A549 (cell line): ENCODE results near the gene SGCD. TPM values are rescaled to one million over a fixed set of nuclear protein-coding genes. Genes with fewer than 3 reads are reported as not detected.

Experiments used
- ATAC-seq, 2 experiments: fragments of 200-7000 bp in 1 of 2; fragments of >200 bp in 1 of 2; cut with Nextera tagmentation in 1 of 2; cut with Tn5 transposase in 1 of 2; 3 replicates each; pipeline versions ENCODE4 v1.8.0 to v1.9.1; 2018 to 2020; ENCODE audit warnings: mild to moderate bottlenecking in 1 of 2, moderate library complexity in 1 of 2
- CTCF ChIA-PET: fragments of 300-600 bp; sonication (Branson Sonifier 250); formaldehyde crosslinking; extraction: SDS; loops from one replicate; lab custom pipeline; 2021; ENCODE audit warnings: antibody characterized with exemption, inconsistent platforms; lab: Yijun Ruan, JAX
- POLR2A ChIA-PET: fragments of 350-600 bp; formaldehyde crosslinking; extraction: SDS; loops from one replicate; lab custom pipeline; 2021; ENCODE audit warnings: antibody characterized with exemption, inconsistent platforms; lab: Yijun Ruan, JAX
- DNase-seq, 2 experiments: peaks; one replicate each; pipeline versions ENCODE4 v3.0.0 to v3.0.0-alpha.2; 2011 to 2016; ENCODE audit warnings: low read depth in 1 of 2, low spot score in 1 of 2
- FAIRE-seq: peaks from 2 replicates; lab custom pipeline; 2011; peaks lifted over from hg19 to GRCh38; lab: Jason Lieb, UNC
- H3K27ac ChIP-seq, 2 experiments: fragments of >200 bp; sonication (Bioruptor Twin); formaldehyde crosslinking; 3 replicates each; pipeline ENCODE4 v1.5.1; 2016 to 2017
- H3K4me1 ChIP-seq: fragments of >200 bp; sonication (Bioruptor Twin); formaldehyde crosslinking; 3 replicates; pipeline ENCODE4 v1.6.1; 2016
- H3K4me2 ChIP-seq: fragments of >200 bp; sonication (Bioruptor Twin); formaldehyde crosslinking; 3 replicates; pipeline ENCODE4 v1.6.1; 2016
- H3K4me3 ChIP-seq: fragments of >200 bp; sonication (Bioruptor Twin); formaldehyde crosslinking; 3 replicates; pipeline ENCODE4 v1.5.1; 2016
- H3K9me3 ChIP-seq: fragments of >200 bp; sonication (Bioruptor Twin); formaldehyde crosslinking; 3 replicates; pipeline ENCODE4 v1.6.1; 2016
- BHLHE40 ChIP-seq: IDR thresholded peaks from 2 replicates; pipeline ENCODE4 v1.6.1; 2012; ENCODE audit warnings: low read depth, low read length, inconsistent platforms
- CBX8 ChIP-seq: fragments of 200-600 bp; sonication (generic); IDR thresholded peaks from 2 replicates; pipeline ENCODE4 v1.6.1; 2016
- CHD2 ChIP-seq: fragments of 150-350 bp; IDR thresholded peaks from 2 replicates; pipeline ENCODE4 v1.6.1; 2014; ENCODE audit warnings: low read length; ENCODE audit not compliant: partially characterized antibody
- CHD4 ChIP-seq: fragments of 200-600 bp; sonication (generic); IDR thresholded peaks from 2 replicates; pipeline ENCODE4 v1.6.1; 2016; ENCODE audit warnings: antibody characterized with exemption, mild to moderate bottlenecking, borderline replicate concordance
- CTCF ChIP-seq: fragments of >200 bp; sonication (Bioruptor Twin); formaldehyde crosslinking; IDR thresholded peaks from 3 replicates; pipeline ENCODE4 v1.5.1; 2016
- EHF ChIP-seq: fragments of 250-450 bp; sonication (Bioruptor Pico); IDR thresholded peaks from 2 replicates; pipeline ENCODE4 v1.5.0; 2020; ENCODE audit warnings: mild to moderate bottlenecking
- ELK1 ChIP-seq: fragments of 150-350 bp; IDR thresholded peaks from 2 replicates; pipeline ENCODE4 v1.6.1; 2014; ENCODE audit warnings: low read depth, mild to moderate bottlenecking, low read length
- FOSB ChIP-seq: fragments of 250-450 bp; sonication (Bioruptor Pico); IDR thresholded peaks from 2 replicates; pipeline ENCODE4 v1.5.0; 2020; ENCODE audit warnings: mild to moderate bottlenecking, moderate library complexity
- FOXS1 ChIP-seq: fragments of 250-450 bp; sonication (Bioruptor Pico); IDR thresholded peaks from 2 replicates; pipeline ENCODE4 v1.5.0; 2020; ENCODE audit warnings: mild to moderate bottlenecking, moderate library complexity
- GATA3 ChIP-seq: IDR thresholded peaks from 2 replicates; pipeline ENCODE4 v1.6.1; 2012; ENCODE audit warnings: borderline replicate concordance
- HDAC2 ChIP-seq: fragments of 200-600 bp; sonication (generic); IDR thresholded peaks from 2 replicates; pipeline ENCODE4 v1.6.1; 2016
- HES2 ChIP-seq: fragments of >200 bp; sonication (Bioruptor Twin); formaldehyde crosslinking; IDR thresholded peaks from 2 replicates; pipeline ENCODE4 v1.6.1; 2016
- HOXA7 ChIP-seq: fragments of 250-450 bp; sonication (Bioruptor Pico); IDR thresholded peaks from 2 replicates; pipeline ENCODE4 v1.5.0; 2020; ENCODE audit warnings: mild to moderate bottlenecking, moderate library complexity
- HOXB5 ChIP-seq: fragments of 250-450 bp; sonication (Bioruptor Pico); IDR thresholded peaks from 2 replicates; pipeline ENCODE4 v1.5.0; 2020; ENCODE audit warnings: mild to moderate bottlenecking, moderate library complexity
- KDM5A ChIP-seq: fragments of 200-600 bp; sonication (generic); IDR thresholded peaks from 2 replicates; pipeline ENCODE4 v1.6.1; 2016; ENCODE audit warnings: antibody characterized with exemption, mild to moderate bottlenecking
- MAFK ChIP-seq: fragments of 450-650 bp; IDR thresholded peaks from 2 replicates; pipeline ENCODE4 v1.6.1; 2014; ENCODE audit not compliant: partially characterized antibody
- MAZ ChIP-seq: fragments of 150-350 bp; IDR thresholded peaks from 2 replicates; pipeline ENCODE4 v1.6.1; 2014; ENCODE audit warnings: antibody characterized with exemption, low read depth, low read length, borderline replicate concordance
- NFE2L2 ChIP-seq: fragments of 150-350 bp; conservative IDR thresholded peaks from 2 replicates; pipeline ENCODE4 v1.6.1; 2014; ENCODE audit warnings: low read length
- NPAS2 ChIP-seq: fragments of 250-450 bp; sonication (Bioruptor Pico); IDR thresholded peaks from 2 replicates; pipeline ENCODE4 v1.8.0; 2022; ENCODE audit warnings: mild to moderate bottlenecking, moderate library complexity, borderline replicate concordance
- RARB ChIP-seq: fragments of 250-450 bp; sonication (Bioruptor Pico); IDR thresholded peaks from 2 replicates; pipeline ENCODE4 v1.8.0; 2021; ENCODE audit warnings: mild to moderate bottlenecking, moderate library complexity
- RCOR1 ChIP-seq: fragments of 150-350 bp; IDR thresholded peaks from 2 replicates; pipeline ENCODE4 v1.6.1; 2014; ENCODE audit warnings: antibody characterized with exemption, low read length, low read depth
- SREBF2 ChIP-seq: fragments of 450-650 bp; IDR thresholded peaks from 2 replicates; pipeline ENCODE4 v1.6.1; 2014; ENCODE audit warnings: mild to moderate bottlenecking, moderate library complexity
- WGBS: methylation state at CpG from one replicate; pipeline ENCODE4 v1.1.6; 2017; ENCODE audit errors: missing lambda C conversion rate; 5-methylcytosine and 5-hydroxymethylcytosine counted together
- polyA plus RNA-seq, 4 experiments: library from polyadenylated mRNA; depleted of rRNA in 3 of 4; stranded (reverse); fragments of >200 nt; fragmentation: RNase III in 1 of 4; extraction: RNeasy Plus Mini Kit Qiagen cat#74134 plus additional on column Dnase treatment in 1 of 4; gene quantifications; 2 replicates in 3 of 4; 3 replicates in 1 of 4; pipeline ENCODE4 v1.2.3, GENCODE V29; 2011 to 2017
- TF ChIP-seq, protein P1 (sequence below): fragments of >200 bp; sonication (Bioruptor Twin); formaldehyde crosslinking; IDR thresholded peaks from 3 replicates; pipeline ENCODE4 v1.6.1; 2016

SGCD gene
- polyA plus RNA-seq, 2 of the 4 experiments (the other 2 are of a cell fraction) = 7.6 to 10.6 TPM

DNA sequence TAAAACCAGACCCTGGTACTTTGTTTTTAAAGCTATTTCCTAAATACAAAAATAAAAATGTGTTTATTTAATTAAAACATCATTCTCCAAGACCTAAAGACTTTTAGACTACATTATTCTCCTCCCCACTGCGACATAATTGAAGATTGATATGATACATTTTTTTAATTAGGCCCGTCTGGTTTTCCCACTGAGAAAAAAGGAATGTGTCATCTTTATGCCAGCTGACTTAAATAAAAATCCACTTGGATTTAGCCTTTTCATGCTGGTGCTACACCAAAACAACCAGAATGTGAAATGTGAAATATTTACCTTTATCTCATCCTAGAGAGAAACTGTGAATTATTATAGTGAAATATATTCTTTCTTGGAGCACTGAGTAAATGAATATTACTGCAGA, 367.6 kb downstream of the SGCD start:
- POLR2A ChIA-PET = no interaction called here
- DNase-seq = no peak
- CTCF ChIA-PET = no interaction called here
- Histone ChIP-seq H3K4me1 (peaks cover 21% of the 10 kb centered on the region), H3K27ac (no peak overlapping the region)
- ATAC-seq = no peak
- TF ChIP-seq FOXS1 (CRISPR knock-in tag) (no peak), HES2 (no peak), NFE2L2 (no peak), HOXB5 (CRISPR knock-in tag) (no peak), CHD2 (no peak), GATA3 (no peak), RCOR1 (no peak), FOSB (no peak), MAZ (no peak), EHF (CRISPR knock-in tag) (no peak), ELK1 (no peak), SREBF2 (no peak), HDAC2 (no peak), CTCF (no peak), RARB (CRISPR knock-in tag) (no peak), BHLHE40 (no peak), CHD4 (no peak), MAFK (no peak)
- TF ChIP-seq, protein P1, sequence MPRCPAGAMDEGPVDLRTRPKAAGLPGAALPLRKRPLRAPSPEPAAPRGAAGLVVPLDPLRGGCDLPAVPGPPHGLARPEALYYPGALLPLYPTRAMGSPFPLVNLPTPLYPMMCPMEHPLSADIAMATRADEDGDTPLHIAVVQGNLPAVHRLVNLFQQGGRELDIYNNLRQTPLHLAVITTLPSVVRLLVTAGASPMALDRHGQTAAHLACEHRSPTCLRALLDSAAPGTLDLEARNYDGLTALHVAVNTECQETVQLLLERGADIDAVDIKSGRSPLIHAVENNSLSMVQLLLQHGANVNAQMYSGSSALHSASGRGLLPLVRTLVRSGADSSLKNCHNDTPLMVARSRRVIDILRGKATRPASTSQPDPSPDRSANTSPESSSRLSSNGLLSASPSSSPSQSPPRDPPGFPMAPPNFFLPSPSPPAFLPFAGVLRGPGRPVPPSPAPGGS = no peak
- TF ChIP-seq, all 56 proteins: peak for 0
- no peak overlapping the region for H3K4me3 ChIP-seq
- no peaks in the 10 kb centered on the region for H3K9me3 ChIP-seq
- no peak for FAIRE-seq
- H3K4me2 ChIP-seq = no peak overlapping the region
- 86% methylated on average over 2 of the region's 2 CpGs for WGBS

- 73% methylated on average over 2 of the region's 2 CpGs for WGBS
- TF ChIP-seq NPAS2 (CRISPR knock-in tag) (no peak), MAFK (no peak), KDM5A (no peak), CTCF (no peak), HOXA7 (no peak), CBX8 (no peak), EHF (CRISPR knock-in tag) (no peak), HDAC2 (no peak)
Measured at GRCh38 chr5:156695774-156696173, 368.8 kb downstream of the SGCD start.

More at GRCh38 chr5:156695774-156696173, 368.8 kb downstream of the SGCD start:
- no peak overlapping the region for H3K27ac ChIP-seq
- no peak overlapping the region for H3K4me2 ChIP-seq
- H3K9me3 ChIP-seq = no peaks in the 10 kb centered on the region
- peaks cover 21% of the 10 kb centered on the region for H3K4me1 ChIP-seq
- no peak overlapping the region for H3K4me3 ChIP-seq
- no peak for ATAC-seq
- ChIA-PET POLR2A (interaction anchor here (0.5 kb wide), 1 partner anchor 160 kb away, joined by 5 read pairs; no protein-coding TSS in a partner anchor), CTCF (no interaction called here)
- no peak for FAIRE-seq
- DNase-seq = no peak
